A549 (cell line): ENCODE results near the gene RNF220. TPM values are rescaled to one million over a fixed set of nuclear protein-coding genes. Genes with fewer than 3 reads are reported as not detected.

ENCODE experiments used
- ATAC-seq, 2 experiments: fragments of 200-7000 bp in 1 of 2; fragments of >200 bp in 1 of 2; cut with Nextera tagmentation in 1 of 2; cut with Tn5 transposase in 1 of 2; 3 replicates each; pipeline versions ENCODE4 v1.8.0 to v1.9.1; 2018 to 2020; ENCODE audit warnings: mild to moderate bottlenecking in 1 of 2, moderate library complexity in 1 of 2
- CTCF ChIA-PET: fragments of 300-600 bp; sonication (Branson Sonifier 250); formaldehyde crosslinking; extraction: SDS; loops from one replicate; lab custom pipeline; 2021; ENCODE audit warnings: antibody characterized with exemption, inconsistent platforms; lab: Yijun Ruan, JAX
- POLR2A ChIA-PET: fragments of 350-600 bp; formaldehyde crosslinking; extraction: SDS; loops from one replicate; lab custom pipeline; 2021; ENCODE audit warnings: antibody characterized with exemption, inconsistent platforms; lab: Yijun Ruan, JAX
- DNase-seq, 2 experiments: peaks; one replicate each; pipeline versions ENCODE4 v3.0.0 to v3.0.0-alpha.2; 2011 to 2016; ENCODE audit warnings: low read depth in 1 of 2, low spot score in 1 of 2
- FAIRE-seq: peaks from 2 replicates; lab custom pipeline; 2011; peaks lifted over from hg19 to GRCh38; lab: Jason Lieb, UNC
- H3K27ac ChIP-seq, 2 experiments: fragments of >200 bp; sonication (Bioruptor Twin); formaldehyde crosslinking; 3 replicates each; pipeline ENCODE4 v1.5.1; 2016 to 2017
- H3K4me1 ChIP-seq: fragments of >200 bp; sonication (Bioruptor Twin); formaldehyde crosslinking; 3 replicates; pipeline ENCODE4 v1.6.1; 2016
- H3K4me2 ChIP-seq: fragments of >200 bp; sonication (Bioruptor Twin); formaldehyde crosslinking; 3 replicates; pipeline ENCODE4 v1.6.1; 2016
- H3K4me3 ChIP-seq: fragments of >200 bp; sonication (Bioruptor Twin); formaldehyde crosslinking; 3 replicates; pipeline ENCODE4 v1.5.1; 2016
- H3K9me3 ChIP-seq: fragments of >200 bp; sonication (Bioruptor Twin); formaldehyde crosslinking; 3 replicates; pipeline ENCODE4 v1.6.1; 2016
- CBX2 ChIP-seq: fragments of 200-600 bp; sonication (generic); IDR thresholded peaks from 2 replicates; pipeline ENCODE4 v1.6.1; 2016; ENCODE audit warnings: low read depth, mild to moderate bottlenecking, borderline replicate concordance
- CHD2 ChIP-seq: fragments of 150-350 bp; IDR thresholded peaks from 2 replicates; pipeline ENCODE4 v1.6.1; 2014; ENCODE audit warnings: low read length; ENCODE audit not compliant: partially characterized antibody
- CHD4 ChIP-seq: fragments of 200-600 bp; sonication (generic); IDR thresholded peaks from 2 replicates; pipeline ENCODE4 v1.6.1; 2016; ENCODE audit warnings: antibody characterized with exemption, mild to moderate bottlenecking, borderline replicate concordance
- EHF ChIP-seq: fragments of 250-450 bp; sonication (Bioruptor Pico); IDR thresholded peaks from 2 replicates; pipeline ENCODE4 v1.5.0; 2020; ENCODE audit warnings: mild to moderate bottlenecking
- EP300 ChIP-seq, 2 experiments: fragments of >200 bp; sonication (Bioruptor Twin); formaldehyde crosslinking; IDR thresholded peaks; 2 replicates in 1 of 2; 3 replicates in 1 of 2; pipeline ENCODE4 v1.6.1; 2016 to 2017
- ESRRA ChIP-seq: fragments of 150-350 bp; IDR thresholded peaks from 2 replicates; pipeline ENCODE4 v1.6.1; 2014; ENCODE audit warnings: mild to moderate bottlenecking, low read length, borderline replicate concordance
- FOSB ChIP-seq: fragments of 250-450 bp; sonication (Bioruptor Pico); IDR thresholded peaks from 2 replicates; pipeline ENCODE4 v1.5.0; 2020; ENCODE audit warnings: mild to moderate bottlenecking, moderate library complexity
- FOSL2 ChIP-seq, 2 experiments: fragments of 450-650 bp in 1 of 2; fragments of >200 bp in 1 of 2; sonication (Bioruptor Twin) in 1 of 2; formaldehyde crosslinking; IDR thresholded peaks; 2 replicates each; pipeline versions ENCODE4 v1.5.0 to v1.6.1; 2016 to 2020; ENCODE audit warnings: mild to moderate bottlenecking in 1 of 2, moderate library complexity in 1 of 2
- GATA3 ChIP-seq: IDR thresholded peaks from 2 replicates; pipeline ENCODE4 v1.6.1; 2012; ENCODE audit warnings: borderline replicate concordance
- HDAC2 ChIP-seq: fragments of 200-600 bp; sonication (generic); IDR thresholded peaks from 2 replicates; pipeline ENCODE4 v1.6.1; 2016
- JUN ChIP-seq, 2 experiments: fragments of >200 bp; sonication (Bioruptor Twin); formaldehyde crosslinking; IDR thresholded peaks; 2 replicates in 1 of 2; 3 replicates in 1 of 2; pipeline ENCODE4 v1.6.1; 2016 to 2017
- JUNB ChIP-seq: fragments of >200 bp; sonication (Bioruptor Twin); formaldehyde crosslinking; IDR thresholded peaks from 2 replicates; pipeline ENCODE4 v1.6.1; 2016
- KDM1A ChIP-seq: fragments of 200-600 bp; sonication (generic); IDR thresholded peaks from 2 replicates; pipeline ENCODE4 v1.6.1; 2016; ENCODE audit warnings: low read depth, mild to moderate bottlenecking
- KDM5A ChIP-seq: fragments of 200-600 bp; sonication (generic); IDR thresholded peaks from 2 replicates; pipeline ENCODE4 v1.6.1; 2016; ENCODE audit warnings: antibody characterized with exemption, mild to moderate bottlenecking
- MAFK ChIP-seq: fragments of 450-650 bp; IDR thresholded peaks from 2 replicates; pipeline ENCODE4 v1.6.1; 2014; ENCODE audit not compliant: partially characterized antibody
- NPAS2 ChIP-seq: fragments of 250-450 bp; sonication (Bioruptor Pico); IDR thresholded peaks from 2 replicates; pipeline ENCODE4 v1.8.0; 2022; ENCODE audit warnings: mild to moderate bottlenecking, moderate library complexity, borderline replicate concordance
- POLR2A ChIP-seq: IDR thresholded peaks from 2 replicates; pipeline ENCODE4 v1.6.1; 2012; ENCODE audit warnings: mild to moderate bottlenecking, low read length
- POLR2AphosphoS2 ChIP-seq: conservative IDR thresholded peaks from 2 replicates; pipeline ENCODE4 v1.6.1; 2012; ENCODE audit warnings: low read length, improper control_type of control experiment, inconsistent platforms
- RARB ChIP-seq: fragments of 250-450 bp; sonication (Bioruptor Pico); IDR thresholded peaks from 2 replicates; pipeline ENCODE4 v1.8.0; 2021; ENCODE audit warnings: mild to moderate bottlenecking, moderate library complexity
- RCOR1 ChIP-seq: fragments of 150-350 bp; IDR thresholded peaks from 2 replicates; pipeline ENCODE4 v1.6.1; 2014; ENCODE audit warnings: antibody characterized with exemption, low read length, low read depth
- RFX5 ChIP-seq: fragments of 450-650 bp; IDR thresholded peaks from 2 replicates; pipeline ENCODE4 v1.7.1; 2014; ENCODE audit warnings: antibody characterized with exemption, mild to moderate bottlenecking, moderate library complexity
- RNF2 ChIP-seq: fragments of 200-600 bp; sonication (generic); IDR thresholded peaks from 2 replicates; pipeline ENCODE4 v1.6.1; 2016; ENCODE audit warnings: low read depth, mild to moderate bottlenecking, antibody characterized with exemption, moderate library complexity, borderline replicate concordance
- SREBF2 ChIP-seq: fragments of 450-650 bp; IDR thresholded peaks from 2 replicates; pipeline ENCODE4 v1.6.1; 2014; ENCODE audit warnings: mild to moderate bottlenecking, moderate library complexity
- TP53 ChIP-seq: fragments of 250-450 bp; sonication (Bioruptor Pico); IDR thresholded peaks from 2 replicates; pipeline ENCODE4 v1.5.0; 2021; ENCODE audit warnings: mild to moderate bottlenecking, moderate library complexity
- ZFP36 ChIP-seq: fragments of 450-650 bp; IDR thresholded peaks from 2 replicates; pipeline ENCODE4 v1.6.1; 2014; ENCODE audit warnings: borderline replicate concordance; ENCODE audit not compliant: partially characterized antibody
- ZNF302 ChIP-seq: fragments of 250-450 bp; sonication (Bioruptor Pico); IDR thresholded peaks from 2 replicates; pipeline ENCODE4 v1.9.0; 2021; ENCODE audit warnings: inconsistent platforms, mild to moderate bottlenecking, moderate library complexity
- WGBS: methylation state at CpG from one replicate; pipeline ENCODE4 v1.1.6; 2017; ENCODE audit errors: missing lambda C conversion rate; 5-methylcytosine and 5-hydroxymethylcytosine counted together
- polyA plus RNA-seq, 4 experiments: library from polyadenylated mRNA; depleted of rRNA in 3 of 4; stranded (reverse); fragments of >200 nt; fragmentation: RNase III in 1 of 4; extraction: RNeasy Plus Mini Kit Qiagen cat#74134 plus additional on column Dnase treatment in 1 of 4; gene quantifications; 2 replicates in 3 of 4; 3 replicates in 1 of 4; pipeline ENCODE4 v1.2.3, GENCODE V29; 2011 to 2017
- TF ChIP-seq, protein P1 (sequence below): IDR thresholded peaks from 2 replicates; pipeline ENCODE4 v1.6.1; 2012; ENCODE audit warnings: low read depth, borderline replicate concordance
- TF ChIP-seq, protein P2 (sequence below): fragments of 450-650 bp; IDR thresholded peaks from 2 replicates; pipeline ENCODE4 v1.6.1; 2014; ENCODE audit warnings: antibody characterized with exemption
- TF ChIP-seq, protein P3 (sequence below): fragments of 250-450 bp; sonication (Bioruptor Pico); IDR thresholded peaks from 2 replicates; pipeline ENCODE4 v1.5.0; 2021; ENCODE audit warnings: mild to moderate bottlenecking, moderate library complexity, borderline replicate concordance
- TF ChIP-seq, protein P4 (sequence below): fragments of >200 bp; sonication (Bioruptor Twin); formaldehyde crosslinking; IDR thresholded peaks from 3 replicates; pipeline ENCODE4 v1.5.1; 2016
- TF ChIP-seq, protein P5 (sequence below): fragments of >200 bp; sonication (Bioruptor Twin); formaldehyde crosslinking; IDR thresholded peaks from 2 replicates; pipeline ENCODE4 v1.6.1; 2016
- TF ChIP-seq, protein P6 (sequence below): fragments of 150-350 bp; IDR thresholded peaks from 2 replicates; pipeline ENCODE4 v1.6.1; 2014; ENCODE audit warnings: low read depth, mild to moderate bottlenecking, low read length
- TF ChIP-seq, protein P7 (sequence below): fragments of 250-450 bp; sonication (Bioruptor Pico); IDR thresholded peaks from 2 replicates; pipeline ENCODE4 v1.5.0; 2020; ENCODE audit warnings: low read depth, mild to moderate bottlenecking, moderate library complexity

RNF220 gene
- polyA plus RNA-seq, 2 of the 4 experiments (the other 2 are of a cell fraction): 53.4 to 54.5 TPM

DNA sequence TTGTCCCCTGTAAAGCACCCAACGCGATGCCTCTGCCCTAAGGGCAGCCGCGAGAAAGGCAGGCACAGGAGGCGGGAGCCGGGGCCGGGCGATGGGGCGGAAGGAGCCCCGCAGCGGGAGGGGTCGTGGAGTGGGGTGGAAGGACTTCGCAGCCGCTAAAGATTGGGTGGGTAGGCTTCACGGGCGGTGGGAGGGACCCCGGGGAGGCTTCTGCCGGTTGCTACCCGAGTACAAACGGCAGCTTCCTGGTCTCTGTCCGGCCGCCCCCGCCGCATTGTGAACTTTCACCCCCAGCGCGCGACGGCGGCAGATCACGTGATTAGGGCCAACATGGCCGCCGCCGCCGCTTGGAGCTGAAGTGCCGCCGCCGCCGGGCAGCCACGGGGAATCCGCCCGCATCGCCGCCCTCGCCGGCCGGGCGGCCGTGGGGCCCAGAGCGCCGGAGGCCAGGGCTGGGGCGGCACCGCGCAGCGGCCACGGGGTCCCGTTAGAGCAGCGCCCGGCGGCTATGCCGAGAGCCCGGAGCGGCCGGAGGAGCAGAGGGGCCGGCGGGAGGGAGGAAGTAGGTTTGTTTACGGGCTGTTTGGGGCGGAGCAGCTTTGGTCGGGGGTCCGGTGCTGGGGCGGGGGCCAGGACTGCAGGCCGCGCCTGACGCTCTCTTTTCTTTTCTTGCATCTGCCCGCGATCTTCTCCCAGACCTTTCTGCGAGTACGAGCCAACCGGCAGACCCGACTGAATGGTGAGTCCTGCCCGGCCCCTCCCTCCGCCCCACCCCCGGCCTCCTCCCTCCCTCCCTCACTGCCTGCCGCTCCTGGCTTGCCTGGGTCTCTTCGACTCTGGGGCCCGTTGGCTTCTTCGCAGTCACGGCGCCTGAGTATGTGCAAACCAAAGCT, 226.8 kb downstream of the RNF220 start:
- Histone ChIP-seq H3K4me2 (peak overlapping the region; percentile 79), H3K27ac (peak overlapping the region; percentile 97), H3K4me1 (peaks cover 18% of the 10 kb centered on the region; the same call in 1 of the 3 replicates), H3K9me3 (no peaks in the 10 kb centered on the region), H3K4me3 (peak overlapping the region; percentile 77)
- CTCF ChIA-PET: interaction anchor here (1.0 to 14.6 kb wide), 6 partner anchors 10 to 60 kb away, joined by 4 to 119 read pairs (median 6); no protein-coding TSS in a partner anchor
- POLR2A ChIA-PET: interaction anchor here (0.6 to 3.8 kb wide), 14 partner anchors 9 to 546 kb away, joined by 3 to 19 read pairs (median 4); partner anchors contain the start of genes ARMH1, DMAP1, RNF220 and TMEM53
- ATAC-seq (peak; percentile 84 to 86), DNase-seq (peak; percentile 74 to 83), FAIRE-seq (no peak)
- 0% methylated on average over 13 of the region's 88 CpGs for WGBS
- TF ChIP-seq MAFK (no peak), RNF2 (no peak), KDM1A (no peak), HDAC2 (no peak), EP300 (IDR thresholded peaks at IDR 0.05) (no peak), GATA3 (no peak), POLR2A (peak; percentile 30), FOSL2 (IDR thresholded peaks at IDR 0.05) (no peak), FOSL2 (CRISPR knock-in tag; IDR thresholded peaks at IDR 0.05) (0 out of 2 replicates have a peak, but pooled peaks have one; percentile 21), POLR2AphosphoS2 (no peak), EHF (CRISPR knock-in tag) (no peak), KDM5A (no peak), ESRRA (no peak), CHD4 (no peak), TP53 (CRISPR knock-in tag) (peak; percentile 45; the same call in 1 of the 2 replicates), NPAS2 (no peak), CHD2 (no peak), JUN (IDR thresholded peaks at IDR 0.05) (peak; percentile 84 to 94), CBX2 (no peak), ZFP36 (no peak), RARB (no peak), ZNF302 (CRISPR knock-in tag) (no peak), FOSB (CRISPR knock-in tag) (no peak), JUNB (no peak), RFX5 (0 out of 2 replicates have a peak, but pooled peaks have one; percentile 15), SREBF2 (no peak), RCOR1 (no peak)
- TF ChIP-seq, protein P1, sequence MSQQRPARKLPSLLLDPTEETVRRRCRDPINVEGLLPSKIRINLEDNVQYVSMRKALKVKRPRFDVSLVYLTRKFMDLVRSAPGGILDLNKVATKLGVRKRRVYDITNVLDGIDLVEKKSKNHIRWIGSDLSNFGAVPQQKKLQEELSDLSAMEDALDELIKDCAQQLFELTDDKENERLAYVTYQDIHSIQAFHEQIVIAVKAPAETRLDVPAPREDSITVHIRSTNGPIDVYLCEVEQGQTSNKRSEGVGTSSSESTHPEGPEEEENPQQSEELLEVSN: peak; percentile 43
- TF ChIP-seq, protein P2, sequence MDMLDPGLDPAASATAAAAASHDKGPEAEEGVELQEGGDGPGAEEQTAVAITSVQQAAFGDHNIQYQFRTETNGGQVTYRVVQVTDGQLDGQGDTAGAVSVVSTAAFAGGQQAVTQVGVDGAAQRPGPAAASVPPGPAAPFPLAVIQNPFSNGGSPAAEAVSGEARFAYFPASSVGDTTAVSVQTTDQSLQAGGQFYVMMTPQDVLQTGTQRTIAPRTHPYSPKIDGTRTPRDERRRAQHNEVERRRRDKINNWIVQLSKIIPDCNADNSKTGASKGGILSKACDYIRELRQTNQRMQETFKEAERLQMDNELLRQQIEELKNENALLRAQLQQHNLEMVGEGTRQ: peak; percentile 82
- TF ChIP-seq, protein P3, sequence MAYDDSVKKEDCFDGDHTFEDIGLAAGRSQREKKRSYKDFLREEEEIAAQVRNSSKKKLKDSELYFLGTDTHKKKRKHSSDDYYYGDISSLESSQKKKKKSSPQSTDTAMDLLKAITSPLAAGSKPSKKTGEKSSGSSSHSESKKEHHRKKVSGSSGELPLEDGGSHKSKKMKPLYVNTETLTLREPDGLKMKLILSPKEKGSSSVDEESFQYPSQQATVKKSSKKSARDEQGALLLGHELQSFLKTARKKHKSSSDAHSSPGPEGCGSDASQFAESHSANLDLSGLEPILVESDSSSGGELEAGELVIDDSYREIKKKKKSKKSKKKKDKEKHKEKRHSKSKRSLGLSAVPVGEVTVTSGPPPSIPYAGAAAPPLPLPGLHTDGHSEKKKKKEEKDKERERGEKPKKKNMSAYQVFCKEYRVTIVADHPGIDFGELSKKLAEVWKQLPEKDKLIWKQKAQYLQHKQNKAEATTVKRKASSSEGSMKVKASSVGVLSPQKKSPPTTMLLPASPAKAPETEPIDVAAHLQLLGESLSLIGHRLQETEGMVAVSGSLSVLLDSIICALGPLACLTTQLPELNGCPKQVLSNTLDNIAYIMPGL (CRISPR knock-in tag): no peak
- TF ChIP-seq, protein P4, sequence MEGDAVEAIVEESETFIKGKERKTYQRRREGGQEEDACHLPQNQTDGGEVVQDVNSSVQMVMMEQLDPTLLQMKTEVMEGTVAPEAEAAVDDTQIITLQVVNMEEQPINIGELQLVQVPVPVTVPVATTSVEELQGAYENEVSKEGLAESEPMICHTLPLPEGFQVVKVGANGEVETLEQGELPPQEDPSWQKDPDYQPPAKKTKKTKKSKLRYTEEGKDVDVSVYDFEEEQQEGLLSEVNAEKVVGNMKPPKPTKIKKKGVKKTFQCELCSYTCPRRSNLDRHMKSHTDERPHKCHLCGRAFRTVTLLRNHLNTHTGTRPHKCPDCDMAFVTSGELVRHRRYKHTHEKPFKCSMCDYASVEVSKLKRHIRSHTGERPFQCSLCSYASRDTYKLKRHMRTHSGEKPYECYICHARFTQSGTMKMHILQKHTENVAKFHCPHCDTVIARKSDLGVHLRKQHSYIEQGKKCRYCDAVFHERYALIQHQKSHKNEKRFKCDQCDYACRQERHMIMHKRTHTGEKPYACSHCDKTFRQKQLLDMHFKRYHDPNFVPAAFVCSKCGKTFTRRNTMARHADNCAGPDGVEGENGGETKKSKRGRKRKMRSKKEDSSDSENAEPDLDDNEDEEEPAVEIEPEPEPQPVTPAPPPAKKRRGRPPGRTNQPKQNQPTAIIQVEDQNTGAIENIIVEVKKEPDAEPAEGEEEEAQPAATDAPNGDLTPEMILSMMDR: no peak
- TF ChIP-seq, protein P5, sequence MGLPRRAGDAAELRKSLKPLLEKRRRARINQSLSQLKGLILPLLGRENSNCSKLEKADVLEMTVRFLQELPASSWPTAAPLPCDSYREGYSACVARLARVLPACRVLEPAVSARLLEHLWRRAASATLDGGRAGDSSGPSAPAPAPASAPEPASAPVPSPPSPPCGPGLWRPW: no peak
- TF ChIP-seq, protein P6, sequence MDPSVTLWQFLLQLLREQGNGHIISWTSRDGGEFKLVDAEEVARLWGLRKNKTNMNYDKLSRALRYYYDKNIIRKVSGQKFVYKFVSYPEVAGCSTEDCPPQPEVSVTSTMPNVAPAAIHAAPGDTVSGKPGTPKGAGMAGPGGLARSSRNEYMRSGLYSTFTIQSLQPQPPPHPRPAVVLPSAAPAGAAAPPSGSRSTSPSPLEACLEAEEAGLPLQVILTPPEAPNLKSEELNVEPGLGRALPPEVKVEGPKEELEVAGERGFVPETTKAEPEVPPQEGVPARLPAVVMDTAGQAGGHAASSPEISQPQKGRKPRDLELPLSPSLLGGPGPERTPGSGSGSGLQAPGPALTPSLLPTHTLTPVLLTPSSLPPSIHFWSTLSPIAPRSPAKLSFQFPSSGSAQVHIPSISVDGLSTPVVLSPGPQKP: no peak
- TF ChIP-seq, protein P7, sequence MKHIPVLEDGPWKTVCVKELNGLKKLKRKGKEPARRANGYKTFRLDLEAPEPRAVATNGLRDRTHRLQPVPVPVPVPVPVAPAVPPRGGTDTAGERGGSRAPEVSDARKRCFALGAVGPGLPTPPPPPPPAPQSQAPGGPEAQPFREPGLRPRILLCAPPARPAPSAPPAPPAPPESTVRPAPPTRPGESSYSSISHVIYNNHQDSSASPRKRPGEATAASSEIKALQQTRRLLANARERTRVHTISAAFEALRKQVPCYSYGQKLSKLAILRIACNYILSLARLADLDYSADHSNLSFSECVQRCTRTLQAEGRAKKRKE: no peak
